Left ventricle myocardium inferior (tissue), 1 donor: Measurements from ENCODE around the gene RARG. TPM values are rescaled to one million over a fixed set of nuclear protein-coding genes. Genes with fewer than 3 reads are reported as not detected.
"Not testable (repeated sequence)": the region's sequence is repeated elsewhere in the genome, so short reads cannot be mapped to it uniquely, and the experiment has no call there.

Experiments
- DNase-seq: peaks from one replicate; pipeline ENCODE4 v3.0.0-alpha.2; 2020
- H3K27ac ChIP-seq: fragments of 200-600 bp; replicated peaks from 2 replicates; pipeline ENCODE4 v1.8.0; 2021
- H3K27me3 ChIP-seq: fragments of 200-600 bp; 2 replicates; pipeline ENCODE4 v1.8.0; 2021; ENCODE audit warnings: low read depth
- H3K36me3 ChIP-seq: fragments of 200-600 bp; 2 replicates; pipeline ENCODE4 v1.8.0; 2021
- H3K4me1 ChIP-seq: fragments of 200-600 bp; 2 replicates; pipeline ENCODE4 v1.8.0; 2021
- H3K4me3 ChIP-seq: fragments of 200-600 bp; 2 replicates; pipeline ENCODE4 v1.8.0; 2021; ENCODE audit warnings: mild to moderate bottlenecking, moderate library complexity
- H3K9me3 ChIP-seq: fragments of 200-600 bp; replicated peaks from 2 replicates; pipeline ENCODE4 v1.8.0; 2021
- intact Hi-C: fragments of 100-400 bp; cut with micrococcal nuclease; formaldehyde crosslinking; loops from one replicate; pipeline ENCODE4 v1.11.0; 2022
- total RNA-seq: library from RNA; stranded (reverse); fragmentation: NEBNext Ultra II Directional; extraction: Animal tissue kit (Norgen Biotek cat#: 25700); gene quantifications from one replicate; pipeline ENCODE4 v1.2.1, GENCODE V29; 2021
- TF ChIP-seq, protein P1 (sequence below): fragments of 200-600 bp; IDR thresholded peaks from 2 replicates; pipeline ENCODE4 v1.8.0; 2021; ENCODE audit warnings: antibody characterized with exemption, mild to moderate bottlenecking, borderline replicate concordance
- donor health status: DM: no; HTN: yes; CAD: no; lungs with severe emphysema.

Gene RARG
- total RNA-seq, 1 donor from 2014 or later, result 14.9 TPM

DNA sequence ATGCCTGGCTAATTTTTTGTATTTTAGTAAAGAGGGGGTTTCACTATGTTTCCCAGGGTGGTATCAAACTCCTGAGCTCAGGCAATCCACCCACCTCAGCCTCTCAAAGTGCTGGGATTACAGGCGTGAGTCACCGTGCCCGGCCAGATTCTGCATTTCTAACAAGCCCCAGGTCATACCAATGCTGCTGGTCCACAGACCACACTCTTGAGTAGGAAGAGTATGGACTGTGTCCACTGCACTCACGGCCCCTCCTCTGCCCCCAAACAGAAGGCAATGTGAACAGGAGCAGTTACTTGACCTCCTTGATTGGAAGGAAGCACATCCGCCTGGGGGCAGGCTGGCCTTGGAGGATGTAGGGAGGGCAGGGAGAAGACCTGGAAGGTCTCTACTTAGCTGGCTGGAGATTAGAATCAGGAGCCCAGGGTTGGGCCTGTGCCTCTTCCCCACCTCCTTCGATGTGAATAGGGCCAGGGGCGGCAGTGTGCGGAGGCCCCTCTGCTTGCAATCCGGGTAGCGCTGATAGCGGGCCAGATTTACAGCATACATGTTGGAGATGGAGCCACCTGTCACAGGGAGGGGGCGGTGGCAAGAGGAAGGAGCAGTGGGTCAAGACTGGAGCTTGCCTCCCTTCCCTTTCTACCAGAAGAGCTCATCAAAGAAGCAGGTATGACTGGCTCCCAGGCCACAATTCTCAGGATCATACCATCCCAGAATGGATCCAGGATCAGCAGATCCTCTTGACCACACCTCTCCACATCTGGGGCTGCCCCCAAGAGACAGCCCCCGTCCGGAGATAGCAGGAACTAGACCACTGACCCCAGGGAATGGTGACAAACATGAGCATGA is 60.9 kb downstream of the RARG start:
- Histone ChIP-seq H3K27ac (no peak overlapping the region), H3K36me3 (peaks cover 33% of the 10 kb centered on the region)
- intact Hi-C loops, result no loop called here

GRCh38 chr12:53170215-53170614 is 61.8 kb downstream of the RARG start:
- Histone ChIP-seq H3K27ac (no peak overlapping the region), H3K4me3 (no peak overlapping the region), H3K27me3 (no peaks in the 10 kb centered on the region), H3K36me3 (peaks cover 33% of the 10 kb centered on the region), H3K4me1 (peaks cover 5% of the 10 kb centered on the region), H3K9me3 (no peaks in the 10 kb centered on the region)
- TF ChIP-seq, protein P1, sequence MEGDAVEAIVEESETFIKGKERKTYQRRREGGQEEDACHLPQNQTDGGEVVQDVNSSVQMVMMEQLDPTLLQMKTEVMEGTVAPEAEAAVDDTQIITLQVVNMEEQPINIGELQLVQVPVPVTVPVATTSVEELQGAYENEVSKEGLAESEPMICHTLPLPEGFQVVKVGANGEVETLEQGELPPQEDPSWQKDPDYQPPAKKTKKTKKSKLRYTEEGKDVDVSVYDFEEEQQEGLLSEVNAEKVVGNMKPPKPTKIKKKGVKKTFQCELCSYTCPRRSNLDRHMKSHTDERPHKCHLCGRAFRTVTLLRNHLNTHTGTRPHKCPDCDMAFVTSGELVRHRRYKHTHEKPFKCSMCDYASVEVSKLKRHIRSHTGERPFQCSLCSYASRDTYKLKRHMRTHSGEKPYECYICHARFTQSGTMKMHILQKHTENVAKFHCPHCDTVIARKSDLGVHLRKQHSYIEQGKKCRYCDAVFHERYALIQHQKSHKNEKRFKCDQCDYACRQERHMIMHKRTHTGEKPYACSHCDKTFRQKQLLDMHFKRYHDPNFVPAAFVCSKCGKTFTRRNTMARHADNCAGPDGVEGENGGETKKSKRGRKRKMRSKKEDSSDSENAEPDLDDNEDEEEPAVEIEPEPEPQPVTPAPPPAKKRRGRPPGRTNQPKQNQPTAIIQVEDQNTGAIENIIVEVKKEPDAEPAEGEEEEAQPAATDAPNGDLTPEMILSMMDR, result no peak
- no peak for DNase-seq
- intact Hi-C loops, result no loop called here

More for the DNA sequence above, 60.9 kb downstream of the RARG start:
- Histone ChIP-seq H3K4me1 (peaks cover 8% of the 10 kb centered on the region), H3K4me3 (no peak overlapping the region), H3K27me3 (no peaks in the 10 kb centered on the region), H3K9me3 (no peaks in the 10 kb centered on the region)
- DNase-seq, result no peak
- TF ChIP-seq, protein P1, result no peak

DNA sequence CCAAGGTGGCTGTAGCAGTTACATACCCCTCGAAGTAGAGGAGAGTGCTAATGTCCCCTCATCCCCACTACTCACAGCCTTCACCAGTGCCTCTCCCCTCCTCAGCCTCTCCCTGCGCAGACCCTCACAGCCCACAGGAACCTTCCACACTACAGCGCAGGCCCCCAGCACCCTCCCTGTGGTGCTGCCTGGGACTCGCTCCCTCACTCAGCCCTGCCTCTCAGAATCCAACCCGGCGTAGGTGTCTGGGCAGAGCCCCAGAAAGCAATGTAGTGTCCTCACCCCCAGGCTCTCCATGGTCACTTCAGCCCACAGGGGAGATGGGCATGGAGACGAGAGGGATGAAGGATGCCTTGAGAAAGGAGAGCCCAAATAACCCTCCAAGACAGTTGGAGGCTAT is 62.4 kb downstream of the RARG start:
- intact Hi-C loops, result no loop called here
- H3K36me3 ChIP-seq, result peaks cover 33% of the 10 kb centered on the region
- no peak overlapping the region for H3K4me3 ChIP-seq
- H3K9me3 ChIP-seq, result no peaks in the 10 kb centered on the region
- no peaks in the 10 kb centered on the region for H3K27me3 ChIP-seq
- H3K27ac ChIP-seq, result no peak overlapping the region
- DNase-seq, result no peak
- TF ChIP-seq, protein P1, result no peak
- H3K4me1 ChIP-seq, result no peaks in the 10 kb centered on the region

- Histone ChIP-seq H3K36me3 (peaks cover 23% of the 10 kb centered on the region), H3K27me3 (no peaks in the 10 kb centered on the region), H3K9me3 (no peaks in the 10 kb centered on the region), H3K27ac (no peak overlapping the region), H3K4me1 (no peaks in the 10 kb centered on the region), H3K4me3 (no peak overlapping the region)
- intact Hi-C loops, result no loop called here
- no peak for DNase-seq
- TF ChIP-seq, protein P1, result no peak
Measured at GRCh38 chr12:53166837-53167236, 65.2 kb downstream of the RARG start.

- DNase-seq, H3K36me3 ChIP-seq, H3K9me3 ChIP-seq, H3K4me1 ChIP-seq, H3K27me3 ChIP-seq, H3K4me3 ChIP-seq, H3K27ac ChIP-seq: not testable (repeated sequence)
- intact Hi-C loops, result loop anchor here (5.0 kb wide), 1 partner anchor 34 kb away; no protein-coding TSS in a partner anchor
Measured at GRCh38 chr12:53163008-53163407, 69.0 kb downstream of the RARG start.
